ENCODE measurements around the gene TXNRD2.
"Not testable (repeated sequence)": the region's sequence is repeated elsewhere in the genome, so short reads cannot be mapped to it uniquely, and the experiment has no call there.

- TF ChIP-seq CTCF (IDR thresholded peaks at IDR 0.05); EZH2 (IDR thresholded peaks at IDR 0.05; ENCODE audit: borderline replicate concordance, insufficient read depth, low read depth, low read length, poor library complexity, severe bottlenecking): not testable (repeated sequence)
Observed at GRCh38 chr22:19831979-19832378, 109.6 kb downstream of the TXNRD2 start.
